22Rv1 (cell line): Measurements from ENCODE around the gene SLC36A4.

Experiments used
- ZFX ChIP-seq: fragments of 450-650 bp; IDR thresholded peaks from 2 replicates; pipeline ENCODE4 v1.6.1; 2017; ENCODE audit warnings: antibody characterized with exemption, borderline replicate concordance
- TF ChIP-seq, protein P1 (sequence below): fragments of 450-650 bp; IDR thresholded peaks from 2 replicates; pipeline ENCODE4 v1.5.1; 2017; ENCODE audit warnings: mild to moderate bottlenecking

DNA sequence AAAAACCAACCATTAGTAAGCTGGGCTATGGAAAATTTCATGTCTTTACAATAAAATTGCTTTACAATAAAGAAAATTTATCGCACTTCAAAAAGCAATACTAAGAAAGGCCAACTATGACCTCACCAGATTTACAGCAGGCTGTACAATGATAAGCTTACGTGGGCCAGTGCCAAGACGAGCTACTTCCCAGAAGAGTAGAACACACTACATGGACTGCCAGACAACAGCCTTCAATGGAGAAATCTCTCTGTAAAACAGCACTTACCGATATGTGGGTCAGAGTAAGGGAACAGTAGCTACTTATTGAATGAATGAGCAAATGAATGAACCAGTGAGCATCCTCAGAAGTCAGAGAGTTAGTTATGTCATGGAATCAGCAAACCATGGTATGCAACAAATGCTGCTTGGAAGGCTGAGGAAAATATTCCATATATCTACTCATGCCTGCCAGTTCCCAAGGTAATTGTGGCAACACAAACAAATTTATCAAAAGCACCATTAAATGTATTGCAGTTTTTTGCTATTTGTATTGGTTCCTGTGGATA, 74.4 kb downstream of the SLC36A4 start:
- TF ChIP-seq, protein P1, sequence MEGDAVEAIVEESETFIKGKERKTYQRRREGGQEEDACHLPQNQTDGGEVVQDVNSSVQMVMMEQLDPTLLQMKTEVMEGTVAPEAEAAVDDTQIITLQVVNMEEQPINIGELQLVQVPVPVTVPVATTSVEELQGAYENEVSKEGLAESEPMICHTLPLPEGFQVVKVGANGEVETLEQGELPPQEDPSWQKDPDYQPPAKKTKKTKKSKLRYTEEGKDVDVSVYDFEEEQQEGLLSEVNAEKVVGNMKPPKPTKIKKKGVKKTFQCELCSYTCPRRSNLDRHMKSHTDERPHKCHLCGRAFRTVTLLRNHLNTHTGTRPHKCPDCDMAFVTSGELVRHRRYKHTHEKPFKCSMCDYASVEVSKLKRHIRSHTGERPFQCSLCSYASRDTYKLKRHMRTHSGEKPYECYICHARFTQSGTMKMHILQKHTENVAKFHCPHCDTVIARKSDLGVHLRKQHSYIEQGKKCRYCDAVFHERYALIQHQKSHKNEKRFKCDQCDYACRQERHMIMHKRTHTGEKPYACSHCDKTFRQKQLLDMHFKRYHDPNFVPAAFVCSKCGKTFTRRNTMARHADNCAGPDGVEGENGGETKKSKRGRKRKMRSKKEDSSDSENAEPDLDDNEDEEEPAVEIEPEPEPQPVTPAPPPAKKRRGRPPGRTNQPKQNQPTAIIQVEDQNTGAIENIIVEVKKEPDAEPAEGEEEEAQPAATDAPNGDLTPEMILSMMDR, result no peak
- no peak for TF ChIP-seq ZFX
